CD4-positive, alpha-beta T cell treated with Interleukin-17A for 1 hour (primary cell): ENCODE results near the gene NAP1L5.

Experiments used
- DNase-seq: peaks from one replicate; pipeline ENCODE4 v3.0.0-alpha.2; 2020

The NAP1L5 gene

GRCh38 chr4:88659055-88659889 is 38.4 kb downstream of the NAP1L5 start:
- peak; percentile 58 for DNase-seq

GRCh38 chr4:88655226-88655625 is 42.4 kb downstream of the NAP1L5 start:
- DNase-seq: no peak

GRCh38 chr4:88653371-88653946 is 44.2 kb downstream of the NAP1L5 start:
- no peak for DNase-seq

GRCh38 chr4:88649716-88650115 is 47.9 kb downstream of the NAP1L5 start:
- no peak for DNase-seq

GRCh38 chr4:88646528-88647280 is 50.9 kb downstream of the NAP1L5 start:
- DNase-seq: no peak

GRCh38 chr4:88645994-88646393 is 51.6 kb downstream of the NAP1L5 start:
- no peak for DNase-seq
